Activated T-cell treated with anti-CD3 and anti-CD28 coated beads for 4 hours (primary cell): ENCODE measurements around the gene TRIM38.
"Not testable (repeated sequence)": the region's sequence is repeated elsewhere in the genome, so short reads cannot be mapped to it uniquely, and the experiment has no call there.

Source experiments
- DNase-seq: peaks from one replicate; pipeline ENCODE4 v3.0.0-alpha.2; 2020

Gene TRIM38, protein sequence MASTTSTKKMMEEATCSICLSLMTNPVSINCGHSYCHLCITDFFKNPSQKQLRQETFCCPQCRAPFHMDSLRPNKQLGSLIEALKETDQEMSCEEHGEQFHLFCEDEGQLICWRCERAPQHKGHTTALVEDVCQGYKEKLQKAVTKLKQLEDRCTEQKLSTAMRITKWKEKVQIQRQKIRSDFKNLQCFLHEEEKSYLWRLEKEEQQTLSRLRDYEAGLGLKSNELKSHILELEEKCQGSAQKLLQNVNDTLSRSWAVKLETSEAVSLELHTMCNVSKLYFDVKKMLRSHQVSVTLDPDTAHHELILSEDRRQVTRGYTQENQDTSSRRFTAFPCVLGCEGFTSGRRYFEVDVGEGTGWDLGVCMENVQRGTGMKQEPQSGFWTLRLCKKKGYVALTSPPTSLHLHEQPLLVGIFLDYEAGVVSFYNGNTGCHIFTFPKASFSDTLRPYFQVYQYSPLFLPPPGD

DNA sequence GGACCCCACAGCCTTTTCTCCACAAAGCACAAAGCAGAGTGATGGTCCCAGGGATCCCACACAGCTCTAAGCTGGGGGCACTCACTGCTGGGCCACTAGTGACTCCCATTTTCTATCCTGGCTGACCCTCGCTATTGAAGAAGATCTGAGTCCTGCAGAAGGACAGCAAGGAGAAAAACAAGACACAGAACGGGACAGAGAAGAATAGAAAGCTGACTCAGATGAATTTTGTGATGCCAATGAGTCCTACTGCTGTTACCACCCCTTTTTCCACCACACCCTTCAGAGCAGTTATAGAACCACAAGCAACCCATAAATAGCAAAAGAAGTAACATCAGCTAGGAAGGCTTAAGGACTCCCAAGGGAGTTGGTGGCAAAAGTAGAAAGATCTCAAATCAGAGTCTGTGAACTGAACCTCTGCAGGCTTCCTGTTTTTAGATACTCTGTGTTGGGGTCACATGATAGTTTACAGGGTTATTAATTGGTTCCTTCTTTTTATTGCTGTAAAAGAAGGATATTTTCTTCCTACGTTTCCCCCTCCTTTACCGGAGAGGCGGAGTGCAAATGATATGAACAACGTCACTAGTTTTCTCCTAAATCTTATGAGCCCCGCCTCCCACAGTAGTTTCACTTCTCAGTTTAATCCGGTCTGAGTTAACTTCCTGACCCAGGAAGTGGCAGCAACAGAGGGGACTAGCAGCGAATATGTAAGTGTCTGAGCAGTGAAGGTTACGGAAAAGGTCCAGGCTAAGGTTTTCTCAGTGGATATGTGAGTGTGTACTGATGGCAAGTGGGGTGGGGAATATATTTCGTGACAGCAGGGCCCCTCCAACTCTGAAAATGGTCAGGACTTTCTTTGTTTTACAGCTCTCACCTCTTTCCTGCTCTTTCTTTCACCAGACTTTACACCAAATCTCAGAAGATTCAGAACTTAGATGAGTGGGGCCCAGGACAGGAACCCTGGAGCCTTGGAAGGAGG lies at the start of gene TRIM38:
TSS of gene TRIM38 (plus strand) at position 654 of the 979 bp plus-strand sequence. CDS start 3,721 bp downstream, outside the sequence.
- DNase-seq: peak; percentile 65

DNA sequence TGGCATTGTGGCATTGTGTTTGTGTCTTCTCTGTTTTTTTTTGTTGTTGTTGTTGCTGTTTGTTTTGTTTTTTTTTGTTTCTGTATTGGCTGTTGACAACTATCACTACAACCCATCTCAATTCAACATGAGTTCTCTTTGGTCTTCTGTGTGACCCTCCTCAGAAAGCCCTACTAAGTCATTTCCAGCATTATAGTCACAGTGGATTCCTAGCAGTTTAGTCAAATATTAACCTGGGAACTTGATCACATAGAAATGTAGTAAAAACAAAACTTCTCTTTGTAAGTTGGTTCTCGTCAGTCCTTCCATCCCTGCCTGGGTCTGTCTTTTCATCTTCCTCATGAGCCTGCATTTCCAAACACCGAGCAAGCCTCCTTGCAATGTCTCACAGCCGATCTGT lies 48.9 kb upstream of the TRIM38 start:
- no peak for DNase-seq

DNA sequence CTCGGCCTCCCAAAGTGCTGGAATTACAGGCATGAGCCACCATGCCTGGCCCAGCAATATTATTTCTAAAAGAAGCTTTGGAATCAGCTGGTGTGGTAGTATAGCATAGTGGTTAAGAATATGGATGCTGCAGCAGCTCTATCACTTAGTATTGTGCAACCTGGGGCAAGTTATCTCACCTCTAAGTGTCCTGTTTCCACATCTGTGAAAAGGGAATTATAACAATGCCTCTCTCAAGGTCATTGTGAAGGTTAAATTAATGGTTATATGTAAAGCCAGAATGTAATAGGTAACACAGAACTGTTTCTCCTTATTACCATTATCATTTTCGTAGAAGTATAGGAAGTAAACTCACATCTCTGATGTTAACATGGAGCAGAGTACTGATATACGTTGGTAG lies 46.3 kb upstream of the TRIM38 start:
- DNase-seq: no peak

DNA sequence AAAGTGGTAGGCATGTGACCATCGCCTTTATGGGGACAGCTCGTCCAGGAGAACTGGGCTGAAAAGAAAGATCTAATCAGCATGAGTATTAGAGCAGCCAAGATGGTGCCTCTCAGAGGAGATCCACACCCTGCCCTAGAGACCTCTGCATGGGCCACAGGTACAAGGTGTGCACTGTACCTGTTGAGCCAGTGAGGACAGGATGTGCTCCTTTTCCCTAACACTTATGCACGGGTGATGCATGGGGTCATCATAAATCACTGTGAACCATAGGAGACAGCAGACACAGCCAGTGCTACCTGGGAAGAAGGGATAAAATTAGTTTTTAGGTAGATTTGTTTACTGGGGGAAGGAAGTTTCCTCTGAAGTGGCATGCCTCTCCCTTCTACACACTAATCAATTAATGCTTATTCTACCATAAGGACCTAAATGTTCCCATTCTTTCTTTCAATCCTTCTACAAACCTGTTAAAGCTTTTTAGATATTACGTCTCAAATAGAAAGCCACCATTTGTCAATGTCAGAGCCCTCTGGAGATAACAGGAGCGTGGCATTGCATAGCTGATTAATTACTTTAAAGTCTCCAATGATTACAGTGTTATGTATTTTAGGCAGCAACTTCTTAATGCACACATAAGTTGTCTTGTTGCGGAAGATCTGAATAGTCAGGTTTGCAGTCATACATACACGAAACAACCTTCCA lies 45.7 kb upstream of the TRIM38 start:
- DNase-seq: no peak

DNA sequence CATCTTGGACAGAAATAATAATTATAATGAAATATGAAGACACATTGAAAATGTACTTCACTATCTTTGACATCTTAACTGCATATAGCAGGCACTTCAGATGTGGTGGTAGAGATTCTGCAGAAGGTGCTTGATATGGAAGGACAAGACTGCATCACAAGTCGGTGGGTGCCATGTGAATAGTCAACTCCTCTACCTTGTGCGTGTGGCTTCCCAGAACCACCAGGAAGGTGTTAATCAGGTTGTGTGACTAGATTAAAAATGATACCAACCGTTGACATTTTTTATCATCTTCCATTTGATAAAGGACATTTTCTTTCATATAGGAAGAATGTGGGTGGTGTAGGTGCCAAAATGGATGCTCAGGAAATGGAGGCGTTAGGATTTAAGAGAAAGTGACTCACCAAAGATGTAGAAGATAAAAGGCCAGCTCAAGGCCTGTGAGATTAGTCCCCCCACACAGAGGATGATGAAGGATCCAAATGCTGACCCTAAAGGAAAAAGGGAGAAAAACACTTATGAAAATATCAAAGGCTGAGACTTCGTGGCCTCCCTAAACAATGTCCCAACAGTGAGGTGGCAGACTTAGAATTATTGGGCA lies 44.4 kb upstream of the TRIM38 start:
- DNase-seq: no peak

DNA sequence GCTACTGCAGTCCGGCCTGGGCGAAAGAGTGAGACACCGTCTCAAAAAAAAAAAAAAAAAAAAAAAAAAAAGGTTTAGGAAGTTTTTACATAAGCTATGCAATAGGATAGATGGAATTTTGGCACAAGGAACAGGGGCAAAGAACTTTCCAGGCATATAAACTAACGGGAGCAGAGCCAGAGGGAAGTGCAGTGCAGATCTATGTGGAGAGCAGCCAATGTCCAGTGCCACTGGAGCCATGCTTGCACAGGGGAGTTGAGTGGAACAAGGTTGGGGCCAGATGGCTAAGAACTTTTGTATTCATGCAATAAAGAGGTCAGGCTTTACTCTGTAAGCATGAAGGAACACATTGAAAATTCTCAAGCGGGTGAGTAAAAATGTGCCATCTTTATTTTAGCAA lies 42.9 kb upstream of the TRIM38 start:
- no peak for DNase-seq

DNA sequence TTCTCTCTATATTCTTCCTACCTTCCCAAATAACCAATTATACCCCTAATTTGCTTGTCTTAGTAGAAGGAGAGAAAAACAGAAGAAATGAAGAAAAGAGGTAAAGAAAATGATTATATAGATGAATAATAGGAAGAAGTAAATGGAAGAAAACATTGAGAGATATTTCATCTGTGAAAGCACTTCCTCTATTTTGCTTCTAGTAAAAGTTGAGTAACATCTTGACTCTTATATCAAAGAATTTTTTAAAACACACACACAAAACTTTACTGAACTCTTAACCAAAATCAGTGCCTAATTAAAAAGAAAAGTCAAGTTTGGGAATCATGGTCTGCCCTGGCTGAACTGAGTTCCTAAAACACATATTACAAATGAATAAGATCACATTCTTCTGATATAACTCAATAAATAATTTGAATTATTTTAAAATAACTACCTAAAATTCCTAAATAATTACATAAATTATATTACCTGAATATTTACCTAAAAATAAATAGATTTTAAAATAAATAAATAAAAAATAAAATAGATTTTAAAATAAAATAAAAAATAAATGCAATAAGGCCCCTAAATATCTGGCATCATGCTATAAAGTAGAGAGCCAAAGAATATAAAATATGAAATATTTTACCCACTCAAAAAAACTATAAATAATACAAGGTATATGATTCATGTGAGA lies 40.9 kb upstream of the TRIM38 start:
- no peak for DNase-seq

DNA sequence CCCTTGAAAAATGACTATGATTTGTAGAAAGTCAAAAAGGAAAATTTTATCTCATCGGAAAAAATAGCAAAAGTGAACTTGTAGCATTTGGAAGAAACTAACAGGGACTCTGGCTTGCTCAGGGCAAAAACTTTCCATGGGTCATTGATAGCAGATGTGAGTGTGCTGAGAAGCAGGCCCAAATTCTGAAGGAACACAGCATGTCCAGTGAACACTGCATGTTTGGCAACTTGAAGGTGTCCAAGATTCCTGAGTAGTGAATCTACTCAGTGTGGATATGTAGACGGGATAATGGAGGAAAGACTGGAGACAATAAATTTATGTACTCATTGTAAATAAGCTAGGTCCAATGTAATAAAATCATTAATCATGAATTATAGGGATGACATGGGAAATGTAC lies 40.3 kb upstream of the TRIM38 start:
- no peak for DNase-seq

DNA sequence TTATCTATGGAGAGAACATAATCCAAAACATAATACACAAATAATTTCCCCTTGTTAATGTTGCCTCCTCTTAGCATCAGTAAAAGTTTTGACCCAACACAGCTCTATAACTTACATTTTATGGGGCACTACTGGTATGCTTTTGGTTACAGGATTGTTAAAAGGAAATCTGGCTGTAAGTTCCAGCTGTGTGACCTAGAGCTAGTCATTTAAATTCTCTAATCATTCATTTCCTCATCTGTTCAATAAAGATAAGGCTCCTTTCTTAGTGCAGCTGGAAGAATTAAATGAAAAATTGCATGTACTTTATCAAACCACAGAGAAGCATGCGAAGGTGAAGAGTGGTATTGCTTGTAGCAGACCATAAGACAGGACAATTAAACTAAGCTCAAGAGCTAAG lies 36.7 kb upstream of the TRIM38 start:
- DNase-seq: no peak

DNA sequence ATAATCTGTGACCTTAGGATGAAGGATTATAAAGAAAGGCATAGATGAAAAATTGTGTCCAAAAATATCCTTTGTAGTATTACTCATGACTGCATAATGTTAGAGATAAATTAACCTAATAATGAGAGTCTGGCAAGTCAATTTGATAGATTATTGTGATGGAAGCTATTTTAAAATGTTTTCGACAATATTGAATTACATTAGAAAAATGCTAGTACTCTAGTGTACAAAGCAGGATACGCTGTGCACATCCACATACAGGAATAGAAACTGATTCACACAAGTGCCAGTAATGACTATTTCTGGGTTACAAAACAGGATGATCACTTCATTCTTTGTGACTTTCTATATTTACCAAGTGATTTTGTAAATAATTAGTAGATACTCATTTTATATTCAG lies 35.4 kb upstream of the TRIM38 start:
- DNase-seq: no peak

DNA sequence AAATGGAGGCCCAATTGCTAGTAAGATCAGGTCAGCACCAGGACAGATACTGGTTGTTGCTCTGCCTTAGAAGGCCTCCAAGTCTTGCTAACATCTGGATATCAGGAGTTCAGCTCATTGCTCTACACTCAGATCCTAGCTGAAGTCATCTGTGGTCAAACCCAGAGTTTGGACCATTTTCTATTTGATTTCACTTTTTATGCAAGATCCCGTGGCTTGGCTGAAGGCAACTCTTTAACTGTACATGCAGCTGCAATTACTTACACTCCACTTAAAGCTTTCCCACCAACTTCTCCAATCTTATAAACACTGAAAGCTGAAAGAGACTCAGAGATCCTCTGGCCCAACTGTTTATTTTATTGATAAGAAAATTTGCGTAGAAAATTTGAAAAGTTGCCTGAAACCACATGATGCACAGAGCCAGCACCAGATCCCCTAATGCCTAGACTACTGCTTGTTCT lies 34.8 kb upstream of the TRIM38 start:
- DNase-seq: no peak

DNA sequence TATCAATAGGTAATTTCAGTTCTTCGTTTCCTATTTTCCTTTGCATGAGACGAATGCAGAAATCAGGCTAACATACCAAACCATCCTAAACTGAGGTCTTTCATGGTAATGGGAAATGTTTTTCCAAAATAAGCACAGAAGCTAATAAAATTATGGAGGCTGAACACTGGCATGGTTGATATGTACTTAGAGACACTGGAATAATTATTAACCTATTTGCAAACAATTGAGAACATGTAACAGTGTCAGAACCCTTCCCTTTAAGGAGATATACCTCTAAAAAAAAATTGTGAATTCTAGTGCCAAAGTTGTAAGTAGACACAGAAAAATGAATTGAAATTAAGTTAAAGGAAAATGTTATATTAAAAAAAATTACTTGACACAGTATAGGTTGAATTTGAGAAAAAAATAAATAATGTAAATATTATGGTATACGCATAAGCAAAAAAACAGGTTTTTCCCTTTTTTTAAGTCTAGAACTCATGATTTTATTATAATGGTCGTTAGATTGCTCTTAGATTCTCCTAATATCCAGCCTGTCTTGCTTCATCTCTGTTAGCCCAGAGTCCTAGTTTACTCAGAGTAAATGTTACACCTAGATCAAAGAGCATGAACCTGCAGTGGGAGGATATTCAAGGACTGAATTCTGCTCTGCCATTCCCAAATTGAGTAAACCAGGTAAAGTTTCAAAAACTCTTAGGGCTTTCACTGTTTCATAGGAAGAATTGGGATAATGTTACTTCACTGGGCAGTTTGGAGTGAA lies 33.9 kb upstream of the TRIM38 start:
- DNase-seq: no peak

DNA sequence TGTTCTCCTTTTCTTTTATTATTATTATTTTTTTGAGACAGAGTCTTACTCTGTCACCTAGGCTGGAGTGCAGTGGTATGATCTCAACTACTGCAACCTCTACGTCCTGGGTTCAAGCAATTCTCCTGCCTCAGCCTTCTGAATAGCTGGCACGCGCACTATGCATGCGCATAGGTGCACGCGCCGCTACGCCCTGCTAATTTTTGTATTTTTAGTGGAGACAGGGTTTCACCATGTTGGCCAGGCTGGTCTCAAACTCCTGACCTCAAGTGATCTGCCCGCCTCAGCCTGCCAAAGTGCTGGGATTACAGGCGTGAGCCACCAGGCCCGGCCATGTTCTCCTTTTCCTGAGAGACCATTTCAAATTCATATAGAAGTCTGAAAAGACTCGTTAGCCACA lies 32.8 kb upstream of the TRIM38 start:
- not testable (repeated sequence) for DNase-seq

DNA sequence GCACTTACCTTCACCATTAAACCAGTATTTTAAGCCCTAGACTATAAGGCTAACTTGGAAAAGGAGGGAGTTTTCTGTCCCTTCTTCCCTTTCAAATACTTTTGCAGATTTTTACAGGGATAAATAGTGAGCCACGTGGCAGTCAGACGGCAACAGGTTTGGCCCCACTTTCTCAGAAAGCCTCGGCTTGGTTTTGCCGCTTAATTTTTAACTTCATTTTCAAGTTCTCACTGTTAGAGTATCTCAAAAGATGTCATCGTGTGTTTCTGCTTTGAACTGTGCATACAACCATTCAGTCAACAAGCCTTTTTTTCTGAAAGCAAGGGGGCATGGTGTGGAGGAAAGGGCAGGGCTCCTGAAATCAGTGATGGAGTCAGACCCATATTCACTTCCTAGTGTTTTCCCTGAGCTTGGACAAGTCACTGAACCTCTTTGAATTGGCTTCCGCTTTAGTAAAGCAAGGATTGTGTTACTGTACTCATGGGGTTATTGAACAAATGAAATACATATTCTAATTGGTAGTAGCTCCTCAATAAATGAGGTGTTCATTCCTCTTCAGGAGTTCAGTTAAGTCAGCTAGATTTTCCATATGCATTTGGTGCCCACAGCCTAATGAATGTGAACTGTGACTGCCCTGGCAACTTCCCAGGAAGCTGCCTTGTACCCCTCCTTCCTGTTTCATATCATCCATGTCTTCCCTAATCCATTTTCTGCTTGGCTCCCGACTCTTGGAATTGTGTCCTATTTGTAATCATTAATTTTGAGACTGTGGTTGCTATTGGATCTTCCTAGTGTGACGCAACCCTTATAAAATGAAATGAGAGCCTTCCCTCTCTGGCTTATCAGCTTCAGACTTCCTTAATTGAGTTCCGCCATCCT lies 31.8 kb upstream of the TRIM38 start, which contains the start of gene SLC17A2:
TSS of gene SLC17A2 (minus strand) at position 160 of the 879 bp plus-strand sequence. CDS start 4,895 bp downstream, outside the sequence.
- no peak for DNase-seq

DNA sequence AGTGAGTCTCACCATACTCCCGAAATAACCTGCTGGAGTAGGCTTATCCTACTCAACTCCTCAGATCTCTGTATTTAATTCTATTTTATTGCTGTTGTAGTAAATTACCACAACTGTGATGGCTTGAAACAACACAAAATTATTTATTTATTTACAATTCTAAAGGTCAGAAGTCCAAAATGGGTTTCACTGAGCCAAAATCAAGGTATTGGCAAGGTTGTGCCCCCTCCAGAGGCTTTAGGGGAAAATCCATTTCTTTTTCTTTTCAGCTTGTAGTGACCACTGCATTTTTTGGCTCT lies 31.2 kb upstream of the TRIM38 start:
- DNase-seq: no peak

DNA sequence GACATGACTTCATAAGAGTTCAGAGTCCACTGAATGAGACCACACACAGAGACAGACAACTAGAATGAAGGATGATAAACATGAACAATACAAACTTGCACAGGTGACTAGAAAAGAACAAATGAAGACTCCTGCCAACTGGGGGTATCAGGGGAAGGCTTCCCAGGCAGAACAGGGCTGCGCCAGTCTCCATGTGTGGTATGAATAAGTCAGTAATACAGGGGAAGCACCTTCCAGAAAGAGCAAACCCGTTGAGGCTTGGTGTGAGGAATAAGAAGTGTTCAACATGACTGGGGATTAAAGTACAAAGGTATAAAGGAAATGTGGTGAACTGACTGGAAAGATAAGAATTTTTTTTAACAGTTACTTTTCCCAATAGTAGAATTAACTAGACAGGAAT lies 28.4 kb upstream of the TRIM38 start:
- no peak for DNase-seq

DNA sequence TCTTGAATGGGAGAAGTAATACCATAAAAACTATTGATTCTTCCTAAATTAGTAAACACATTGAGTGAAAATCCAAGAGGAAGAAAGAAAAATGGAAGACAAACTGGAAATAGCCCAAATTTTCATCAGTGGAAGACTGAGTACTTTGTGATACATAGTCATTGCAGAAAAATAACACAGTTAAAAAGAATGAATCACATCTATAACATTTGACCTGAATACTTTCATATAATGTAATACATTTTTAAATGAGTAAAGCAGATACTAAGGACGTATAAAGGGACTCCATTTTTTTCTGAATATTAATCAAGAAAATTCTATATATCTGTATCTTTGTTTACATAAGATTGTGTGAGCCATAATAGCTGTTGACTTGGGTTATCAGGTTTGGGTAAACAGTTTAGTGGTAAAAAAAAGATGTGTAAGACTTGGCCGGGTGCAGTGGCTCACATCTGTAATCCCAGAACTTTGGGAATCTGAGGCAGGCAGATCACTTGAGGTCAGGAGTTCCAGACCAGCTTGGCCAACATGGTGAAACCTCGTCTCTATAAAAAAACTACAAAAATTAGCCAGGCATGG lies 27.8 kb upstream of the TRIM38 start:
- DNase-seq: no peak

DNA sequence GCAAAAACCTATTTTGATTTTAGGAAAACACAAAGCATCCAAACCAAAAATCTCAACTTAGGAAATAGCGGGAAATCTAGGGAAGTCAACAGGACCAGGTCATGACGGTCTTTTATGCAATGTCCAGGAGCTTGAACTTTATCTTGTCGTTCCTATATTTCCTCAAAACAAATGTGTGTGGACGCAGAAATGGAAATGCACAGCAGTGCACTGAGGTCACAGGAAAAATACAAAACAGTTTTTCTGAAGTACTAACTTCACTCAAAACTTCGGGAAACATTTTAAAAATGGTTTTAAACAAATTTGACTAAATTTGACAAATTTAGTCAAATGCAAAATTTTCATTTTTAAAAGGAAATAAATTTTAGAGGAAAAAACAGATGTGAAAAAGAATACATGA lies 26.6 kb upstream of the TRIM38 start:
- no peak for DNase-seq

DNA sequence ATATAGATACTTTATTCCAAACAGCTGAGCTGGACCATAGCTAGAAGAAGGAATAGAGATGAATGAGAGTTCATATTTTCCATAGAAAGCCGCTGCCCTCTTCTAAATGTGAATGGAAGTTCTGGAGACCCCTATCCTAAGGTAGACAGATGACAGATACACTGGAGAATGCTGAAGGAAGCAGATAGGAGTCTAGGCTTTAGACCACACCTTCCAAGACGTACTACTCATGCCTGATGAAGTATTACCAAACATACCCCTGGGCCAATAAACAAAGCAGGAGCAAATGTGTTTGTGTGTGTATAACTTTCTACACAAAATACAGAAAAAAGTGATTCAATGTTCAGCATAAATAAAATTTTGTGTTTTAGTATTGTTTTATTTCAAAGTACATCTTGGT lies 23.0 kb upstream of the TRIM38 start:
- no peak for DNase-seq
